IMR-90 (cell line): ENCODE results near the gene CYP2C18. TPM values are rescaled to one million over a fixed set of nuclear protein-coding genes. Genes with fewer than 3 reads are reported as not detected.
"Not testable (repeated sequence)": the region's sequence is repeated elsewhere in the genome, so short reads cannot be mapped to it uniquely, and the experiment has no call there.

ENCODE experiments used
- ATAC-seq: fragments of 200-7000 bp; cut with Tn5 transposase; 2 replicates; pipeline ENCODE4 v1.9.1; 2020; ENCODE audit warnings: low read depth, mild to moderate bottlenecking, moderate library complexity
- Bru-seq: library from RNA; stranded (reverse); fragments of 400-500 nt; gene quantifications from one replicate; lab custom pipeline; 2021; lab: Mats Ljungman, UMichigan
- BruChase-seq, 2 experiments: library from RNA; stranded (reverse); fragments of 400-500 nt; gene quantifications; one replicate each; lab custom pipeline; 2021; lab: Mats Ljungman, UMichigan
- BruUV-seq: library from RNA; stranded (reverse); fragments of 400-500 nt; replicated peaks from 2 replicates; lab custom pipeline; 2021; lab: Mats Ljungman, UMichigan
- CTCF ChIA-PET: fragments of 300-600 bp; formaldehyde crosslinking; extraction: SDS; loops from one replicate; lab custom pipeline; 2021; ENCODE audit warnings: antibody characterized with exemption; lab: Yijun Ruan, JAX
- POLR2A ChIA-PET: fragments of 300-600 bp; sonication (Branson Sonifier 250); formaldehyde crosslinking; loops from one replicate; lab custom pipeline; 2022; ENCODE audit warnings: antibody characterized with exemption; ENCODE audit not compliant: unreplicated experiment; lab: Charles Lee
- DNase-seq: peaks from one replicate; pipeline ENCODE4 v3.0.0; 2013
- H2AFZ ChIP-seq: replicated peaks from 2 replicates; pipeline ENCODE3; 2013; ENCODE audit warnings: low read length, mild to moderate bottlenecking; ENCODE audit not compliant: poor library complexity
- H2AK5ac ChIP-seq: 2 replicates; pipeline ENCODE4 v1.6.1; 2013; ENCODE audit warnings: low read depth, low read length, inconsistent platforms
- H2AK9ac ChIP-seq: replicated peaks from 2 replicates; pipeline ENCODE3; 2013; ENCODE audit warnings: mild to moderate bottlenecking, low read depth, low read length, moderate library complexity; ENCODE audit not compliant: poor library complexity
- H2BK120ac ChIP-seq: 2 replicates; pipeline ENCODE4 v1.6.1; 2013; ENCODE audit warnings: low read depth, low read length, inconsistent platforms
- H2BK15ac ChIP-seq: 3 replicates; pipeline ENCODE4 v1.6.1; 2013; ENCODE audit warnings: low read depth, low read length, inconsistent platforms
- H2BK20ac ChIP-seq: 2 replicates; pipeline ENCODE4 v1.6.1; 2013; ENCODE audit warnings: low read depth, mild to moderate bottlenecking, inconsistent platforms, low read length, moderate library complexity
- H2BK5ac ChIP-seq: 2 replicates; pipeline ENCODE4 v1.6.1; 2013; ENCODE audit warnings: mild to moderate bottlenecking, low read depth, low read length, inconsistent platforms; ENCODE audit not compliant: poor library complexity, severe bottlenecking
- H3K14ac ChIP-seq: replicated peaks from 2 replicates; pipeline ENCODE4 v1.6.1; 2013; ENCODE audit warnings: low read depth, low read length, inconsistent platforms
- H3K18ac ChIP-seq: 2 replicates; pipeline ENCODE4 v1.6.1; 2013; ENCODE audit warnings: low read depth, low read length, control low read depth
- H3K23ac ChIP-seq: 2 replicates; pipeline ENCODE4 v1.6.1; 2013; ENCODE audit warnings: low read depth, low read length, inconsistent platforms
- H3K27ac ChIP-seq: 2 replicates; pipeline ENCODE4 v1.5.1; 2013; ENCODE audit warnings: mild to moderate bottlenecking, control low read depth, low read length; ENCODE audit not compliant: insufficient read depth
- H3K27me3 ChIP-seq: 2 replicates; pipeline ENCODE4 v1.6.1; 2013; ENCODE audit warnings: low read length; ENCODE audit not compliant: control insufficient read depth, insufficient read depth
- H3K36me3 ChIP-seq: 2 replicates; pipeline ENCODE4 v1.6.1; 2013; ENCODE audit warnings: low read length, mixed read lengths; ENCODE audit not compliant: control insufficient read depth, insufficient read depth
- H3K4ac ChIP-seq: 2 replicates; pipeline ENCODE4 v1.6.1; 2013; ENCODE audit warnings: low read depth, low read length, inconsistent platforms
- H3K4me1 ChIP-seq: 2 replicates; pipeline ENCODE4 v1.6.1; 2013; ENCODE audit warnings: low read length, mixed read lengths; ENCODE audit not compliant: control insufficient read depth, insufficient read depth
- H3K4me2 ChIP-seq: 2 replicates; pipeline ENCODE4 v1.6.1; 2013; ENCODE audit warnings: low read depth, mild to moderate bottlenecking, control low read depth, low read length, moderate library complexity
- H3K4me3 ChIP-seq: 2 replicates; pipeline ENCODE4 v1.5.1; 2013; ENCODE audit warnings: low read depth, mild to moderate bottlenecking, control low read depth, low read length, moderate library complexity; ENCODE audit not compliant: insufficient read depth
- H3K56ac ChIP-seq: 2 replicates; pipeline ENCODE4 v1.6.1; 2013; ENCODE audit warnings: low read length, inconsistent platforms; ENCODE audit not compliant: insufficient read depth; ENCODE audit errors: extremely low read depth
- H3K79me1 ChIP-seq, 2 experiments: 2 replicates each; pipeline ENCODE4 v1.6.1; 2013; ENCODE audit warnings: low read length in 2 of 2, inconsistent platforms in 1 of 2, low read depth in 1 of 2
- H3K9ac ChIP-seq: 2 replicates; pipeline ENCODE4 v1.6.1; 2013; ENCODE audit warnings: low read depth, low read length, control low read depth
- H3K9me1 ChIP-seq: 2 replicates; pipeline ENCODE4 v1.6.1; 2013; ENCODE audit warnings: low read length, inconsistent platforms; ENCODE audit not compliant: insufficient read depth
- H3K9me3 ChIP-seq: 2 replicates; pipeline ENCODE4 v1.6.1; 2013; ENCODE audit warnings: low read length; ENCODE audit not compliant: control insufficient read depth, insufficient read depth
- H4K20me1 ChIP-seq: 2 replicates; pipeline ENCODE4 v1.6.1; 2013; ENCODE audit warnings: low read length, inconsistent platforms; ENCODE audit not compliant: insufficient read depth
- H4K5ac ChIP-seq: 2 replicates; pipeline ENCODE4 v1.6.1; 2013; ENCODE audit warnings: mild to moderate bottlenecking, low read depth, low read length, control low read depth
- H4K8ac ChIP-seq, 2 experiments: 2 replicates each; pipeline ENCODE4 v1.6.1; 2013; ENCODE audit warnings: low read depth in 2 of 2, low read length in 2 of 2, control low read depth in 1 of 2, inconsistent platforms in 1 of 2
- H4K91ac ChIP-seq: 2 replicates; pipeline ENCODE4 v1.6.1; 2013; ENCODE audit warnings: low read depth, low read length, inconsistent platforms; ENCODE audit not compliant: insufficient read depth
- BHLHE40 ChIP-seq: fragments of 150-350 bp; IDR thresholded peaks from 2 replicates; pipeline ENCODE4 v1.6.1; 2016; ENCODE audit warnings: mild to moderate bottlenecking, low read depth, low read length
- CEBPB ChIP-seq: IDR thresholded peaks from 2 replicates; pipeline ENCODE4 v1.6.1; 2012; ENCODE audit warnings: low read depth, low read length, improper control_type of control experiment
- MAFK ChIP-seq: IDR thresholded peaks from 2 replicates; pipeline ENCODE4 v1.6.1; 2012; ENCODE audit warnings: low read depth, low read length, improper control_type of control experiment
- MXI1 ChIP-seq: IDR thresholded peaks from 2 replicates; pipeline ENCODE4 v1.6.1; 2012; ENCODE audit warnings: low read depth, mild to moderate bottlenecking, low read length, moderate library complexity, borderline replicate concordance
- RFX5 ChIP-seq: IDR thresholded peaks from 2 replicates; pipeline ENCODE4 v1.8.0; 2012; ENCODE audit warnings: low read depth, mild to moderate bottlenecking, low read length, moderate library complexity
- SMC3 ChIP-seq: fragments of 150-350 bp; IDR thresholded peaks from 2 replicates; pipeline ENCODE4 v1.6.1; 2016; ENCODE audit warnings: low read depth, mild to moderate bottlenecking, antibody characterized with exemption, low read length, moderate library complexity
- WGBS, 2 experiments: methylation state at CpG; one replicate each; pipeline versions ENCODE4 v1.1.5 to v1.1.7; 2013; ENCODE audit warnings: missing lambda C conversion rate in 2 of 2; ENCODE audit not compliant: insufficient read length in 1 of 2; ENCODE audit errors: extremely low coverage in 2 of 2; 5-methylcytosine and 5-hydroxymethylcytosine counted together
- dilution Hi-C: fragments of 300-500 bp; cut with HindIII; formaldehyde crosslinking; loops from one replicate; pipeline ENCODE4 v1.14.3; 2018; ENCODE audit warnings: low sequenced_read_pairs; ENCODE audit not compliant: unreplicated experiment
- in situ Hi-C: fragments of 300-500 bp; cut with MboI; formaldehyde crosslinking; loops from 3 replicates; pipeline ENCODE4 v1.14.3; 2019; ENCODE audit warnings: low sequenced_read_pairs, inconsistent platforms, mixed read lengths
- intact Hi-C: fragments of 100-400 bp; cut with micrococcal nuclease; formaldehyde crosslinking; loops from 2 replicates; pipeline ENCODE4 v1.10.0; 2022
- long read RNA-seq: library from polyadenylated mRNA; unstranded; transcript quantifications from one replicate; pipeline ENCODE4 v2.0.0, GENCODE V29; 2021; ENCODE audit not compliant: unreplicated experiment
- polyA plus RNA-seq, 3 experiments: library from polyadenylated mRNA; depleted of rRNA; stranded (reverse); fragments of >200 nt; gene quantifications; 2 replicates each; pipeline ENCODE4 v1.2.3, GENCODE V29; 2012; ENCODE audit warnings: low replicate concordance in 1 of 3
- total RNA-seq: library from RNA; depleted of rRNA; stranded (reverse); fragments of >200 nt; gene quantifications from 2 replicates; pipeline ENCODE4 v1.2.3, GENCODE V29; 2012; rRNA removed

Gene CYP2C18
- not detected in 2 replicates for total RNA-seq
- polyA plus RNA-seq (2012; rRNA removed), result not detected in 2 replicates
- not detected in 2 replicates for polyA plus RNA-seq (2012; cell fraction: cytosol; rRNA removed)
- polyA plus RNA-seq (2012; cell fraction: nucleus; rRNA removed; ENCODE audit: low replicate concordance), result not detected in 2 replicates
- percentile 11 among the genes with signal in this experiment for Bru-seq, nascent RNA
- not detected for BruChase-seq, experiment 1, labeled RNA remaining after a 6-hour chase
- percentile 9 among the genes with signal in this experiment for BruChase-seq, experiment 2, labeled RNA remaining after a 2-hour chase
- long read RNA-seq, result 0 reads

- TF ChIP-seq MXI1, result no peak
- TF ChIP-seq MAFK, result no peak
- TF ChIP-seq SMC3, result no peak
- TF ChIP-seq CEBPB, result no peak
- TF ChIP-seq RFX5, result no peak
- no peak for TF ChIP-seq BHLHE40
- H3K4me2 ChIP-seq, result no peak within 1 kb of the TSS
- no peak within 1 kb of the TSS for H2BK5ac ChIP-seq
- H2BK20ac ChIP-seq, result no peak within 1 kb of the TSS
- H3K56ac ChIP-seq, result no peak within 1 kb of the TSS
- no peak for DNase-seq
- H4K8ac ChIP-seq, result no peak within 1 kb of the TSS
- H3K27ac ChIP-seq, result no peak within 1 kb of the TSS
- no peaks in the 10 kb centered on the region for H3K9me3 ChIP-seq
- no peak within 1 kb of the TSS for H2AK9ac ChIP-seq
- no peak within 1 kb of the TSS for H2AK5ac ChIP-seq
- H4K20me1 ChIP-seq, result no peaks in the 10 kb centered on the region
- POLR2A ChIA-PET, result no interaction called here
- H2BK15ac ChIP-seq, result no peak within 1 kb of the TSS
- CTCF ChIA-PET, result no interaction called here
- H3K36me3 ChIP-seq, result no peaks in the 10 kb centered on the region
- H3K27me3 ChIP-seq, result no peaks in the 10 kb centered on the region
- H2AFZ ChIP-seq, result no peak within 1 kb of the TSS
- no peaks in the 10 kb centered on the region for H3K79me1 ChIP-seq
- no peak within 1 kb of the TSS for H3K9ac ChIP-seq
- no peak within 1 kb of the TSS for H3K23ac ChIP-seq
- no peaks in the 10 kb centered on the region for H3K9me1 ChIP-seq
- no peak within 1 kb of the TSS for H3K4ac ChIP-seq
- H3K4me1 ChIP-seq, result no peaks in the 10 kb centered on the region
- ATAC-seq, result no peak
- H3K4me3 ChIP-seq, result no peak within 1 kb of the TSS
- WGBS, 2 experiments, result no CpG with 5 or more reads among the region's 10 CpGs
- no peak within 1 kb of the TSS for H4K91ac ChIP-seq
- no TSS peak for BruUV-seq
- no peak within 1 kb of the TSS for H4K5ac ChIP-seq
- H3K14ac ChIP-seq, result no peak within 1 kb of the TSS
- dilution Hi-C loops, result no loop called here
- H3K18ac ChIP-seq, result no peak within 1 kb of the TSS
- in situ Hi-C loops, result no loop called here
- H2BK120ac ChIP-seq, result no peak within 1 kb of the TSS
- intact Hi-C loops, result no loop called here
Measured at GRCh38 chr10:94683214-94684054, at the start of gene CYP2C18. Gene CYP2C18, plus strand, starts transcription at chr10:94683729. Its CDS starts 91 bp downstream, at chr10:94683820.

- H3K56ac ChIP-seq, H4K91ac ChIP-seq, H2BK120ac ChIP-seq, H3K27me3 ChIP-seq, H2AFZ ChIP-seq, H4K8ac ChIP-seq, H3K23ac ChIP-seq, ATAC-seq, H3K27ac ChIP-seq, H2BK5ac ChIP-seq, H2AK9ac ChIP-seq, H3K4me2 ChIP-seq, H2BK15ac ChIP-seq, H3K4me3 ChIP-seq, H4K5ac ChIP-seq, DNase-seq, H2AK5ac ChIP-seq, H4K20me1 ChIP-seq, H3K18ac ChIP-seq, H3K4me1 ChIP-seq, H3K9ac ChIP-seq, H3K14ac ChIP-seq, H2BK20ac ChIP-seq, POLR2A ChIA-PET, H3K79me1 ChIP-seq, H3K4ac ChIP-seq, H3K9me3 ChIP-seq, CTCF ChIA-PET, dilution Hi-C loops, H3K36me3 ChIP-seq, BruUV-seq, H3K9me1 ChIP-seq: not testable (repeated sequence)
- WGBS, 2 experiments, result 88% methylated on average over 3 of the region's 4 CpGs; no CpG with 5 or more reads in 1 of the 2 experiments
- in situ Hi-C loops (loop anchor here (10.0 kb wide), 1 partner anchor 957 kb away; no protein-coding TSS in a partner anchor), intact Hi-C loops (loop anchor here (10.0 kb wide), 1 partner anchor 727 kb away; no protein-coding TSS in a partner anchor)
Measured at GRCh38 chr10:94638097-94638496, 45.4 kb upstream of the CYP2C18 start.
